HG02840 (cell line): ENCODE data around the gene GGA1.
A peak's percentile ranks its signal among the peaks of the same experiment; 100 is the strongest.
"Not testable (repeated sequence)": the region's sequence is repeated elsewhere in the genome, so short reads cannot be mapped to it uniquely, and the experiment has no call there.

Source experiments
- ATAC-seq: cut with Tn5 transposase; IDR thresholded peaks from one replicate; pipeline ENCODE4 v1.9.1; 2021; ENCODE audit warnings: mild to moderate bottlenecking, moderate library complexity, moderate number of reproducible peaks; ENCODE audit not compliant: unreplicated experiment, low FRiP score

GGA1 gene

DNA sequence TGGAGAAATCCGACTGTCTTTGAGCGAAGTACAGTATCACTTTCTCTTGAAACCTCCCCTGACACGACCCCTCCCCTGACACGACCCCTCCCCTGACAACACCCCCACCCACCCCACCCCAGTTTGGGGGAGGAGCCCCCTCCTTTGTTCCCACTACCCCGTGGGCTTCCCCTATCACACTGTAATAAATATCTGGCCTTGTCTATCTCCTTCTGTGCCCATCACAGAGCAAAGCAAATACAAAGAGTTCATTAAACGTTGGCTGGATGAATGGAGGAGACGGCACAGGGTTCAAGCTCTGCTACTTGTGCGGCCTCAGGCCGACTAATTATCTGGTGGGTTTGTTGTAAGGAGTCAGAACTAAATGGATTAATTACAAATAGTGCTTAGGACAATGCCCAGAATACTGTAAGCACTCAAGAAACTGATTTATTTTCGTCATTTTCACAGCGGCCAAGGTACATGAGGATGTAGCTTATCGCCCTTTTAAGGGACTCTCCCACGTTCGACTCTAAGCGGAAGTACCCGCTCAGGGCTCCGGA, 628 bp upstream of the GGA1 start:
- peak; percentile 1 for ATAC-seq

DNA sequence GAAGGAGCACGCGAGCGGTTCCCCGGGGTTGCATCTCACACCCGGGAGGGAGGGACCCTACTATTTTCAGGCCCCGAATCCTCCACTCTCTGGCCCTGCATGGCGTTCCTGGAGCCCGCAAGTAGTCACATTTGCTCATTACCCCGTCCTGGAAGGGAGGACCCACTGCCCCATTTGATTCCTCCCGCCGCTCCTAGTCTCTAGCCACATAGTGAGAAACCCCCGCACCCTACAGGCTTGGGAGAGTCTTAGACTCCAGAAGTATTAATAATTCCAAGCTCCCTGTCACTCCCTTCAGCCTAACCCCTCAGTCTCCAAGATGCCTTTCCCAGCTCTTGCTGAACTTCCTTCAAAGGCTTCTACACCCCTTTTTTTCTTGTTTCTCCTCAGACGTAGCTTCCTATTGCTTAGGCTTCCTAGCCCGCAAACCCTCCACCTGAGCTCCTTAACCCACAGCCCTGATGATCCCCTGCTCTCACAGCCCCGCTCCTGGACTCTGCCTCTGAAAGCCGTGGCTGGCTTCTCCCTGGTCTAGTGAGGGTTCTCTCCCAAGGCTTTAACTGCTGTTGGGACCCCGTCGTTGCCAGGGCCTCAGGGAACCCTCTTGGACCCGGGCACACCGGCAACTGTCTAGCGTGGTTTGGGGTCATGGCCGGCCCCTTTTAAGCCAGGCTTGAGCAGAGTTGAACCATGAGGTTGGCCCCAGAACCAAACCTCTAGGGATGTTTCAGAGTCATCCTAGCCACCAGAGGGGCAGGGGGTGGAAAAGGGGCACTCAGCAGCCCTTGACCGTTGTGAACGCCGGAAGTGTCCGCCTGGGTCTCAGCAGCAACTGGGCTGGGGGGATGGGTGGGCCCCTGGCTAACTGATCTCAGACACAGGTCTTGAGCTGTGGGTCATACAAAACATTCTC, 862 bp downstream of the GGA1 start:
- ATAC-seq, result no peak

DNA sequence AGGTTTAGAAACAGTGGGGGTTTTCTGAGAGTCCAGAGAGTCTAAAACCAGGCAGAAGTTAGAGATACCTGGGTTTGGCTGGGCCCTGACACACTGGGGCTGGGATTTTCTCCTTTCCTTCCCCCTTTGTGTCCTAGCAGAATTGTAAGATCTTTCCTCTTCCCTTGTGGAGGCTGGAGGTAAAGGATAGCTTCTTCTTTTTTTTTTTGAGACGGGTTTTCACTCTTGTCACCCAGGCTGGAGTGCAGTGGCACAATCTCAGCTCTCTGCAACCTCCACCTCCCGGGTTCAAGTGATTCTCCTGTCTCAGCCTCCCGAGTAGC, 1.5 kb downstream of the GGA1 start:
- not testable (repeated sequence) for ATAC-seq

DNA sequence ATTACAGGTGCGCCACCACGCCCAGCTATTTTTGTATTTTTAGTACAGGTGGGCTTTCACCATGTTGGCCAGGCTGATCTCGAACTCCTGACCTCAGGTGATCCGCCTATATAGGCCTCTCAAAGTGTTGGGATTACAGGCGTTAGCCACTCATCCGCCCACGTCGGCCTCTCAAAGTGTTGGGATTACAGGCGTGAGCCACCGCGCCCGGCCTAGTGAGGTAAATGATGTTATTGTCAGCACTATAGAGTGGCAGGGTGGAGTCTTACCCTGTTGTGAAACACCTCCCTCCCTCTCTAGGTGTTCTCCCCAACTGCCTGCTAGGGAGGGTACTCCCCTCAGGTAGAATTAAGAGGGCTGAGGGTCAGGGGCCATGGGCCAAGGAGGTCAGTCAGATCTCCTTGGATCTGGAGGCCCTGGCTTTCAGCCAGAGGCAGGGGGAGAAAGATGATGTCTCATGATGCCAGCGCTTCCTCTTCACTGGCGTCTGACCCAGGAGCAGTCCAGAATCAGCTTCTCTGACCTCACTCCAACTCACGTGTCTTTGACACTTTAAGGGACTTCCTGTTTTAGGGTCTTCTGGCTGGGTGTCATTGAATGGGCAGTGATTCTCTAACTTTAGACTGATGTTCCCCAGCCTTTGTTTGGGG, 2.0 kb downstream of the GGA1 start:
- no peak for ATAC-seq

DNA sequence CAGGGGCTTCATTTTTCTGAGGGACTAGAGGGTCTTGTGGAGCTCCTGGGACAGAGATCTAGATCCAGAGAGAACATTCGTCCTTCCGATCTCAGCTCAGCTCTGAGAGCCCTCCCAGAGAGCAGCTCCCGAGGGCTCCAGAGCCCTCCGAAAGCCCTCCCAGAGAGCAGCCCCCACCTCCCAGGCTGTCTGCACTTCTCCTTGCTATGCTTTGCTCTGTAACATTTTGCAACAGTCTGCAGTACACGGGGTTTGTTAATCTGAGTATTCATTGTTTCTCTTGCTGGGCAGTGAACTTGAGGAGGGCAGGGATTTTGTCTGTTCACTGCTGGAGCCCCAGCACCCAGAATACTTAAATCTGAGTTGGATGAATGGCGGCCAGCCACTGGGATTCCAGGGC, 2.6 kb downstream of the GGA1 start:
- no peak for ATAC-seq

DNA sequence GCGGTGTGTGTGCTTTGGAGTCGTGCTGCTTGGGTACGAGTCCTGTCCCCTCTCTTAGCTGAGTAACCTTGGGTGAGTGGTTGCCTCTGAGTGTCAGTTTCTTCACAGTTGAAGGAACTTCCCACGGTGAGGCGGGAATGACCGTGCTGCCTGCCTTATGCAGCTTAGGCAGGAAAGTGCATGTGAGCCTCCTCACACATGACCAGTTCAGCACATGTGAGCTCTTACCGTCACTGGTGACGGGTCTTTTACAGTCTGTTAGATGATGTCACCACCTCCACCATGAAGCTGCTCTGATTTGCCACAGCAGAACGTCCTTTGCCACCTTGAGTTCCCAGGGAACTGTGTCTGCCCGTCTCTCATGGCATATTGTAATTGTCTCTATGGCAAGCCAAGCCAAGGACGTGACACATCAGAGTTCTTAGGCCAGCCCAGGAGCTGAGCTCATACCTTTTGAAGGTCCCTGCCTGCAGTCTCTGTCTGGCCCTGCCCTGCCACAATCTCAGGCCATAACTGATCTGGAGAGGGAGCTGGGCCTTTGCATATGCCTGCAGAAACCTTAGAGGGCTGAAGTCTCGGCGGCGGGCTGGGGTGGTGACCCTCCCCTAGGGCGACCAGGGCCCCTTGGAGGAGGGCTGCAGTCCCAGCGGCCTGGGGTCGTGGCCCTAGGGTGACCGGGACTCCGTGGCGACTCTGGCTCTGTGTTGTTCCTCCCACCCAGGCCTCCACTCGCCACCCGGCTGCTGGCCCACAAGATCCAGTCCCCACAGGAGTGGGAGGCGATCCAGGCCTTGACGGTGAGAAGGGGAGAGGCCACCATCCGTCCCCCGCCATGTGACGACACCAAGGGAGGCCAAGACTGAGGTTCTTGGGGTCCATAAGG, 7.8 kb downstream of the GGA1 start:
- ATAC-seq, result no peak

DNA sequence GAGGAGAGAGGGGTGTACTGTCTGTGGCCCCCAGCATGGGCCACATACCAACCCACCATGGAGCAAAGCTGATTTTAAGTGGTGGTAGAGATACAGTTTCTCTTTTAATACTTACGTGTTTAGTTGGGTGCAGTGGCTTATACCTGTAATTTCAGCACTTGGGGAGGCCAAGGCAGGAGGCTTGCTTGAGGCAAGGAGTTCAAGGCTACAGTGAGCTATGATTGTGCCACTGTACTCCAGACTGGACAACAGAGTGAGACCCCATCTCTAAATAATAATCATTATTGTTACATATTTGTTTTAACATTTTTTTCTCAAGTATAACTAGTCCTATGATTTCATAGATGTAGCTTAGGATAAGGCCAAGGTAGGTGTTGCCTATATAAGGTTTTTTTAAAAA, 8.8 kb downstream of the GGA1 start:
- no peak for ATAC-seq

DNA sequence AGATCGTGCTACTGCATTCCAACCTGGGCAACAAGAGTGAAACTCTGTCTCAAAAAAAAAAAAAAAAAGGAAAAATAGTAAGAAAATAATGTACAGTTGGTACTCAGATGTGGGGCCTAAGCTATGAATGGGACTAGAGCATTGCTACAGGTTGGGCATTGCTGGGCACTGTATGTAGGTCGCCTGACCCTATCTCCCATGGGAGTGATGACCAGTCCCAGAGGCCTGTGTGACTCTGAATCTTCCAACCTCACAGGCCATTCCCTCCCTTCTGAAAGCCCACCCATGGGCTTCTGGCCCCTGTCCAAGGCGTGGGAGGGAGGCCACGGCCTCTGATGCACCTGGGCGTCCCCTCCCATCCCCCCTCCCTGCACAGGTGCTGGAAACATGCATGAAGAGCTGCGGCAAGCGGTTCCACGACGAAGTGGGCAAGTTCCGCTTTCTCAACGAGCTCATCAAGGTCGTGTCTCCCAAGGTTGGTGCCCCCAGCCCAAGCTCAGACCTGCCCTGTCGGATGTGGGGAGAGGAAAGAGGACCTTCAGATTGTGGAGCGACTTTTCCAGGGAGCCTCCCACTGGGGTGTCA, 9.5 kb downstream of the GGA1 start:
- no peak for ATAC-seq

DNA sequence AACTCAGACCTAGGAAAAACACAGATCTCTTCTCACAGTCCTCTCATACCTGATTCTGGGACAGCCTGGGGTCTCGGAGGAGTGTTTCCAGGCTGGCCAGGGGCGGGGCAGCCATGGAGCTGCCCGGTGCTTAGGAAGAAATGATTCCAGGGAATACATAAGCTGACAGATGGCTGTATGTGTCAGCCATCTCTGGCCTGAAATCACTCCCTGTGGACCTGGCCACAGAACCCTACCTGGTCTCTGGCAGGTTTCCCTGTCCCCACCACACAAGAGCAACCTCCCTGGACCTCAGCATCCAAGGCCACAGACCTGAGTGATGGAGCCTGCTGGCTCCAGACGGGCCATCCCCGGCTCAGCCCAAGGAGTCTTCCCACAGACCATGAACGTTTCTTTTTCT, 10.0 kb downstream of the GGA1 start:
- ATAC-seq, result no peak

DNA sequence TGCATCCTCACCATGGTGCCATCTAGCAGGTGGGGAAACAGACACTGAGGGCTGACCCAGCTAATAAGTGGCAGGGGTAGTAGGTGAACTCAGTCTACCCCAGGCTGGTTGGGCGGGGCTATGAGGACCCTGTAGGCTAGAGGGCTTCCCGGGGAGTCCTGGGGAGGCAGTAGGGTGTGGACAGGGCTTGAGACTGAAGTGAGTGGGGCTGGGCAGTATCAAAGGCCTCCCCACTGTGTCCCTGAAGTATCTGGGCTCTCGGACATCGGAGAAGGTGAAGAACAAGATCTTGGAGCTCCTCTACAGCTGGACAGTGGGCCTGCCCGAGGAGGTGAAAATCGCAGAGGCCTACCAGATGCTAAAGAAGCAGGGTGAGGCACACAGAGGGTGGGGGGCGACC, 11.4 kb downstream of the GGA1 start:
- no peak for ATAC-seq

DNA sequence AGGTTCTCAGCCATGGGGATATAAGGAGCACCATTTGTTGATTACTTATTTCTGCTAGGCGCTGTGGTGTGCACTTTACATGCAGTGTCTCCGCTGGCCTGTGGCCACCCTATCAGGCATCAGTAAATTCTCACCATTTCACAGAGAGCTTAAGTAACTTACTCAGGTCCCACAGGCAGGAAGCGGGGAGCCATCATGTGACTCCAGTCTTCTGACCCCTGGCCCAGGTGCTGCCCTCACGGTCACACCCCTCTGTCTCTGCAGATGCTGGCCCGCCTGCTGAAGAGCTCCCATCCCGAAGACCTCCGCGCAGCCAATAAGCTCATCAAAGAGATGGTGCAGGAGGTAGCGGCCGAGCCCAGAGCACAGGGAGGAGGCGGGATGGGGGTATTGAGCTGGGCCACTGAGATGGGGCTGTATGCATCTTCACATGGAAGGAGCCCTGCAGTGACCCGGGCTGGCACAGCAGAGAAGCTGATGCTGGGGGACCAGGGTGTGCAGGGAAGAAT, 12.8 kb downstream of the GGA1 start:
- no peak for ATAC-seq

DNA sequence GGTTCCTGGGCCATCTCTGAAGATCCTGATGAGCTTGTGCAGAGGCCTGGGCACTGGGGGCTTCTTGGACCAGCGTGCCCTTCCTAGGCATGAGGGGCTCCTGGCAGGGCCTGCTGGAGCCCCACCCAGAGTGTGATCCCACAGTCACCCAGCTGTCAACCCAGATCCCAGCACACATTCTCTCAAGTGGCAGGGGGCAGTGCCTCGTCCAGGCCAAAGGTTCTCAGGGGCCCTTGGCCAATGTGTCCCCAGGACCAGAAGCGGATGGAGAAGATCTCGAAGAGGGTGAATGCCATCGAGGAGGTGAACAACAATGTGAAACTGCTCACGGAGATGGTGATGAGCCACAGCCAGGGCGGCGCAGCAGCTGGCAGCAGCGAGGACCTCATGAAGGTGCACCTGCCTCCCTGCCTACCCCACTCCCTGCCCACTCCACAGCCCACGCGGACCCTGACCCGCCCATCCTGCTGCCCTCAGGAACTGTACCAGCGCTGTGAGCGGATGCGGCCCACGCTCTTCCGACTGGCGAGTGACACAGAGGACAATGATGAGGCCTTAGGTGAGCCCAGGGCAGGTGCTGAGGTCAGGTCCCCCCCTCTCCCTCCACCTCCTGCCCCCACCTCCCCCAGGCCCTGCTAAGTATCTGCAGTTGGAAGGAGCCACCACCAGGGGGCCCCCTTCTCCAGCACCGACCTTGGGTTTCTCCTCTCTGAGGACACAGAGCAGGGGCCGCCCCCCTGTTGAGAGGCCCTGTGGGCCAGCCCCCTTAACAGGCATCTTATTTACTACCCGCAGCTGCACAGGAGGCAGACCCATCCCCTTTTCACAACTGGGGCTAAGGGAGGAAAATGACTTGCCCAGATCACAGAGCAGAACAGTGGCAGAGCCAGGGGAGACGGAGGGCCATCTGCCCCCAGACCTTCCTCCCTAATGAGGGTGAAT, 14.7 kb downstream of the GGA1 start:
- ATAC-seq, result no peak

DNA sequence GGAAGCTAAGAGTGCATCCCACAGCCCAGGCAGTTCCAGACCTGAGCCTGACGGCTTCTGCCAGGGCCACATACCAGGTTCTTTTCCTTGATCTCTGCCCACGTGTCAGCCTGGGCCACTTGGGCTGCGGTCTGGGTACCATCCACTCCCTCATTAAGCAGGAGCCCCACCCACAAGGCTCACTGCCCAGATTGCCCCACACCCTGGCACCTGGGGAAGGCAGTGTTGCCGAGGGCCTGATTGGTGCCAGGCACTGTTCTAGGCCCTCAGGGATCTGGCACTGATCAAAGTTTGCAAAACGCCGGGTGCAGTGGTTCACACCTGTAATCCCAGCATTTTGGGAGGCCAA, 15.4 kb downstream of the GGA1 start:
- ATAC-seq, result no peak

DNA sequence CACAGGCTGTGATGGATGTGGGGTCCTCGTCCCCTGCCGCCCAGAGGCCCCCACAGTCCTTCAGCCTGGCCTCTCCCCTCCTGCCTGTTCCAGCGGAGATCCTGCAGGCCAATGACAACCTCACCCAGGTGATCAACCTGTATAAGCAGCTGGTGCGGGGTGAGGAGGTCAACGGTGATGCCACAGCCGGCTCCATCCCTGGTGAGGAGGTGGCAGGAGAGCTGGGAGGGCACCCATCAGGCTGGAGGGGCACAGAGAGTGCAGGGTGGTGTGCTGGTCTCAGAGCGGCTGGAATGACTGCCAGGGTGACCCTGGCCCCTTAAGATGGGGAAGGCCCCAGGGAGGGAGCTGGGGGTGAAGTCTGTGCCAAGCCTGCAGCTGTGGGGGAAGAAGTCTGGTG, 16.2 kb downstream of the GGA1 start:
- no peak for ATAC-seq

DNA sequence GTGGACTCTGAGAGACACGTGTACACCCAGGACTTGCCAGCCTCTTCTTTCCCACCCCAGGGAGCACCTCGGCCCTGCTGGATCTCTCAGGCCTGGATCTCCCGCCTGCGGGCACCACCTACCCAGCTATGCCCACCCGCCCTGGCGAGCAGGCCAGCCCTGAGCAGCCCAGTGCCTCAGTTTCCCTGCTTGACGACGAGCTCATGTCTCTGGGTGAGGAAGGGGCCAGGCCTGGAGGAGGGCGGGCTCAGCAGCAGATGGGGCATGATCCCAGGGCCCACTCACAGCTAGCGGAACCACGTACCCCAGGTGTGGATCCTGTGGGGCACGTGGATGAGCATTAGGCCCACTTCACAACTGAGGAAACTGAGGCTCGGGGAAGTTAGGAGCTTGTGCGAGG, 17.1 kb downstream of the GGA1 start:
- ATAC-seq, result no peak

DNA sequence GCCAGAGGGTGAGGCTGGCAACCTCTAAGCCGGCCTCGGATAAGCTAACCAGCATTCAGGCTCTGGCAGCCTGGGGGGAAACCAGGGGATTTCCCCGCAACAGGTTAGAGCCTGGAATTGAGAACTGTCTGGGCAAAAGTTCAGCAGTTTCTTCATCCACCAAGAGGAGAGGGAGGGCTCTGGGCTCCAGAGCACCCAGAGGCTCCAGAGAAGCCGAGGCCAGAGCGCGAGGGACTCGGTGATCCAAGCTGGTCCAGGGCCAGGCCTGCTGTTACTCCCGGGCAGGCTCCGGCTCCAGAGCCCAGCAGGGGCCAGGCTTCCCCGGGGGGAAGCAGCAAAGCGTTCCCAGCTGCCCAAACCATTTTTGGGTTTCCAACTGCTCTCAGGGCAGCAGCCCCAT, 17.5 kb downstream of the GGA1 start:
- no peak for ATAC-seq

DNA sequence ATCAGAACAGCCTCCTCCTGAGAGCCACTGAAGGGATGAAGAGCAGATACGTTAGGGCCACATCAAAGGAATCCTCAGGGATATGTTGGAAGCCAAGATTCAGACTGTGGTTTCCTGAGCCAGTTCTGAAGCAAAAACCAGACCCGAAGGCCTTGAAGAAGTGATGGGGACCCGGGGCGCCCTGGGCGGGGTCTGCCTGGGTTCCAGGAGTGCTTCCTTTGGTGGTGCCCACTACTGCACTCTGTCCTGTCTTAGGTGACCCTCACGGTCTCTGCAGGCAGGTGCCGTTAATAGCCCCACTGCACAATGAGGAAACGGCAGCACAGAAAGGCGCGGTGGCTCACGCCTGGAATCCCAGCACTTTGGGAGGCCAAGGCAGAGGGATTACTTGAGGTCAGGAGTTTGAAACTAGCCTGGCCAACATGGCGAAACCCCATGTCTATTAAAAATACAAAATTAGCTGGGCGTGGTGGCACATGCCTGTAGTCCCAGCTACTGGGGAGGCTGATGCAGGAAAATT, 18.0 kb downstream of the GGA1 start:
- ATAC-seq, result no peak

DNA sequence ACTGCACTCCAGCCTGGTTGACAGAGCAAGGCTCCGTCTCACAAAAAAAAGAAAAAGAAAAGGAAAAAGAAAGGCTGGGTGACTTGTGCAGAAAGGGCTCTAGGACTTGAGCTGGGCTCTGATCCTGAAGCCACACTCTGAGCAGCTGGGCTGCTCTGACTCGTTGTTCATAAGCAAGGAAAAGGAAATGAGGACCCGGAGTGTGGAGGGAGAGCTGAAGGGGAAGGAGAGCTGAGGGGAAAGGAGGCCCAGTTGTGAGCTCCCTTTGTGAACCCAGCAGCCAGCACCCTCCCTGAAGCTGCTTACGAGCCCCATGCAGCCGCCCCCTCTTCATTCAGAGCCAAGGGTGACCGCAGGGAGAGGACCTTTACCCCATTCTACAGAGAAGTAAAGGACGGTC, 18.5 kb downstream of the GGA1 start:
- ATAC-seq, result no peak

DNA sequence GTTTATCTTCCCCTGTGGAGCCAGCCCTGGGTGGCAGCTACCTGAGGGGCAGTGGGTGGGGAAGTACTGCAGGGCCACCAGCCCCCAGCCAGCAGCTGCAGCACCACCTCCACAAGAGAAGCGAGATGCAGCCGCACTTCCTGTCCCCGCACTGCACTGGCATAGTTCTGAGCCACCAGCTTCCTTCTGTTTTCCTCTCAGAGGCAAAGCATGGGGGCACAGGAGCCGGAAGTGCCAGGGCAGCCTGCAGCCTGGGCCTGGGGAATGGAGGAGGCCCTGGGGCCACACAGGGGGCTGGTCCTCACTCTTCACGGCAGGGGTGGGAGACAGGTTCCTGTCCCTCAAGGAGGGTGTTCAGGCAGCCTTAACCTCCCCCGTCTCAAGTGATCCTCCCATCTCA, 18.9 kb downstream of the GGA1 start:
- ATAC-seq, result no peak
